GM10266 (cell line): ENCODE data around the gene ABAT.
"Not testable (repeated sequence)": the region's sequence is repeated elsewhere in the genome, so short reads cannot be mapped to it uniquely, and the experiment has no call there.

Source experiments
- DNase-seq: peaks from one replicate; pipeline ENCODE4 v3.0.0; 2012; ENCODE audit errors: extremely low spot score
- TF ChIP-seq, protein P1 (sequence below): IDR thresholded peaks from 2 replicates; pipeline ENCODE4 v1.5.1; 2012; ENCODE audit warnings: mild to moderate bottlenecking, low read depth; ENCODE audit not compliant: control insufficient read depth, insufficient read depth; ENCODE audit errors: missing control alignments

The ABAT gene

GRCh38 chr16:8801701-8802100 is 127.3 kb downstream of the ABAT start:
- TF ChIP-seq, protein P1, sequence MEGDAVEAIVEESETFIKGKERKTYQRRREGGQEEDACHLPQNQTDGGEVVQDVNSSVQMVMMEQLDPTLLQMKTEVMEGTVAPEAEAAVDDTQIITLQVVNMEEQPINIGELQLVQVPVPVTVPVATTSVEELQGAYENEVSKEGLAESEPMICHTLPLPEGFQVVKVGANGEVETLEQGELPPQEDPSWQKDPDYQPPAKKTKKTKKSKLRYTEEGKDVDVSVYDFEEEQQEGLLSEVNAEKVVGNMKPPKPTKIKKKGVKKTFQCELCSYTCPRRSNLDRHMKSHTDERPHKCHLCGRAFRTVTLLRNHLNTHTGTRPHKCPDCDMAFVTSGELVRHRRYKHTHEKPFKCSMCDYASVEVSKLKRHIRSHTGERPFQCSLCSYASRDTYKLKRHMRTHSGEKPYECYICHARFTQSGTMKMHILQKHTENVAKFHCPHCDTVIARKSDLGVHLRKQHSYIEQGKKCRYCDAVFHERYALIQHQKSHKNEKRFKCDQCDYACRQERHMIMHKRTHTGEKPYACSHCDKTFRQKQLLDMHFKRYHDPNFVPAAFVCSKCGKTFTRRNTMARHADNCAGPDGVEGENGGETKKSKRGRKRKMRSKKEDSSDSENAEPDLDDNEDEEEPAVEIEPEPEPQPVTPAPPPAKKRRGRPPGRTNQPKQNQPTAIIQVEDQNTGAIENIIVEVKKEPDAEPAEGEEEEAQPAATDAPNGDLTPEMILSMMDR: no peak
- no peak for DNase-seq

DNA sequence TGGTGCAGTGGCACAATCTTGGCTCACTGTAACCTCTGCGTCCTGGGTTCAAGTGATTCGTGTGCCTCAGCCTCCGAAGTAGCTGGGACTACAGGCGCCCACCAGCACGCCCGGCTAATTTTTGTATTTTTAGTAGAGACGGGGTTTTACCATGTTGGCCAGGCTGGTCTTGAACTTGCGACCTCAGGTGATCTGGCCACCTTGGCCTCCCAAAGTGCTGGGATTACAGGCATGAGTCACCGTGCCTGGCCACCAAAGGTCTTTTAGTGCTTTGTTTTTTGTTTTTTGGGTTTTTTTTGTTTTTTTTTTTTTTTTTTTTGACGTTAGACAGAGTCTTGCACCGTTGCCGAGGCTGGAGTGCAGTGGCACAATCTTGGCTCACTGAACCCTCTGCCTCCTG is 129.3 kb downstream of the ABAT start:
- not testable (repeated sequence) for DNase-seq

DNA sequence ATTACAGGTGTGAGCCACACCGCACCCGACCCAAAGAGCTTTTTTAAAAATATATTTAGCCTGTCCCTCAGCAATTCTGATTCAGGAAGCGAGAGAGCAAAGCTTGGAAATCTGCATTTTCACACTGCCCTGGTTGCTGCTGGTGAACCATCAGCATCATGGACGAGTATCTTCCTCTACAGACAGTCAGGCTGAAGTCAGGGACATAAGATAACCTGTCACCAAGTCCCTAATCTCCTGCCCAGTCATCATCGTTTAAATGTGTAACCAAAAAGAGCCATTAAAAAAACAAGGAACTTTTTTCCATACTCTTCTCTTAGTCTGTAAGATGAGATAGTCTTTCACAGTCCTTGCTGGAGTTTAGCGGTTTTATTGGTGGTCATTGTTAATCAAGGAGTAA is 129.9 kb downstream of the ABAT start:
- TF ChIP-seq, protein P1: no peak
- DNase-seq: no peak

- TF ChIP-seq, protein P1: no peak
- DNase-seq: no peak
Observed at GRCh38 chr16:8806272-8806983, 132.0 kb downstream of the ABAT start.

GRCh38 chr16:8807189-8807588 is 132.8 kb downstream of the ABAT start:
- TF ChIP-seq, protein P1: no peak
- no peak for DNase-seq

DNA sequence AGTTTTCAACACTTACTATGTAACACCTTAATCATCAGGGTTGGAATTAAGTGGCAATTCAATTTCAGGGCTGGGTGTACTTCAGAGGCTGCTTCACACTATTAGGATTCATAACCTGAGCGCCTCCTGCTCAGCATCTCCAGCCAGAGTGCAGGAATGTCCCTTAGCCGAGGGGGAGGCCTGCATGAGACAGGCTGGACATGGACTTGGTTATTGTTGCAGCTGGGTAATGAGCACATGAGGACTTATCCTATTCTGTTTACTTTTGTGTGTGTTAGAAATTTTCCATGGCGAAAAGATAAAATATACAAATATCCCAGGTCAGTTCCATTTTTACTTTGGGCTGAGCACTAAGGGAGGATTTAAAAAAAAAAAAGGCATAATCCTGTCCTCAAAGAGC is 133.6 kb downstream of the ABAT start:
- TF ChIP-seq, protein P1: no peak
- DNase-seq: no peak

DNA sequence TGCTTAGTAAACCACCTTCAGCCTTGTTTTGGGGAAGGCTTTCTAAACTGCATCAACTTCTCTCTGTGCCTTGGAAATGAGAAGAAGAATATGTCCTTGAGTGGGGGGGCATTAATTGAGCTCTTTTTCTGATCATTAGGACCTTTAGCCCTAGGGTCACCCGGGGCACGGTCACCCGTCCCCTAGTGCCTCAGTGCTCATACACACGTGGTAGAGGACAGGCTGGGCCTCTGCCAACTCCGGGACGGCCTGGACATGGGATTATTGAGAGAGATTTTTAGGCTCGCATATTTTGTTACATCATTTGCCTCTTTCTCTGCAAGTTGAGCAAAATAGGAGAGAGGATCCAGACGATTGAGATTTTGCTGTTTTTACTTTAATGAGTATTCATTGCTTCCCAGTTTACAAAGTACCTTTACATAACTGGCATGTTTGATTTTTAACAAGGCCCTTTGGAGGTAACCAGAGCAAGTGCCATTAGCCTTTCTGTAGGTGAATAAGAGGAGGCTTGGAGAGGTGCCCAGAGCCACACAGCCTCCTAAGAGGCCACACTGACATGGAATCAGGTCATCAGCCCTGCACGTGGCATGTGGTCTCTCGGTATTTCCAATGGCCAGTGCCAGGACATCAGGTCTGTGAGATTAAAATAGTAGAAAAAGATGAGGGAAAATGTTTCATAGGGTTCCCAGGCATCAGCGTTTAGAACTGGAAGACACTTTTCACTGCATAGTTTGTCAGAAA is 134.4 kb downstream of the ABAT start:
- TF ChIP-seq, protein P1: no peak
- no peak for DNase-seq
